Measurements from ENCODE around the gene LAG3.

The LAG3 gene

DNA sequence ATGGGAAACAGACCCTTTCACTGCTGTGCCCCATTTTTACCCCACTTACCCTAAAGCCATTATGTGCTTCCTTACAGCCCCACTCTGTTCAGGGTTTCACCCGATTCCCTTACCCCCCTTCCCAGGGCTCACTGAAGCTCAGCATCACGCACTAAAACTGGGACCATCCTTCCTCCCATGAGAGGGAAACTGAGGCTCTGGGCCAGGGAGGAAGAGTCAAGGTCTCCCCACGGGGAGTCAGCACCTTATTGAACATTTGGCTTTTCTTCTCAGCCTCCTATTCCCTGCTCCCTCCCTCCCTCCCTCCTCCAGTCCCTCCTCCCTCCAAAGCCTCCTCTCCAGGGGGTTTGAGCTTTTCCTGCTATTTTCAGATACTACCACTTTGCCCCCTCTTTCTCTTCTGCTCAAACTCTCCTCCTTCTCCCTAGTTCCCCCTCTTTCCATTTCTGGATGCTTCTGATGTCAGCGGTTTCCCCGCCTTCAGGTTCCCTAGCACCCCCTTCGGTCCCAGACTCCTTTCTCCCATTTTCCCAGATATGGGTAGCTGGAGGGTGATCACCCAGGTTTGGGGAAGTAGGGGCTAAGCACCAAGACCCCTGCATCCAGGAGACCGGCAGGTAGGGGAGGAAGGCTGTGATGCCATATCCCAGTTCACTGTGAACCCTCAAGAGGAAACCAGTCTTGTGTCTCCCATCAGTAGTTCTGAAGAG, 50.3 kb downstream of the LAG3 start:
- H3F3A ChIP-seq (ENCODE audit: insufficient read depth): no peaks in the 10 kb centered on the region
- H2AFZ ChIP-seq (ENCODE audit: low read depth, low read length, severe bottlenecking): no peak overlapping the region
- TF ChIP-seq, protein P1, sequence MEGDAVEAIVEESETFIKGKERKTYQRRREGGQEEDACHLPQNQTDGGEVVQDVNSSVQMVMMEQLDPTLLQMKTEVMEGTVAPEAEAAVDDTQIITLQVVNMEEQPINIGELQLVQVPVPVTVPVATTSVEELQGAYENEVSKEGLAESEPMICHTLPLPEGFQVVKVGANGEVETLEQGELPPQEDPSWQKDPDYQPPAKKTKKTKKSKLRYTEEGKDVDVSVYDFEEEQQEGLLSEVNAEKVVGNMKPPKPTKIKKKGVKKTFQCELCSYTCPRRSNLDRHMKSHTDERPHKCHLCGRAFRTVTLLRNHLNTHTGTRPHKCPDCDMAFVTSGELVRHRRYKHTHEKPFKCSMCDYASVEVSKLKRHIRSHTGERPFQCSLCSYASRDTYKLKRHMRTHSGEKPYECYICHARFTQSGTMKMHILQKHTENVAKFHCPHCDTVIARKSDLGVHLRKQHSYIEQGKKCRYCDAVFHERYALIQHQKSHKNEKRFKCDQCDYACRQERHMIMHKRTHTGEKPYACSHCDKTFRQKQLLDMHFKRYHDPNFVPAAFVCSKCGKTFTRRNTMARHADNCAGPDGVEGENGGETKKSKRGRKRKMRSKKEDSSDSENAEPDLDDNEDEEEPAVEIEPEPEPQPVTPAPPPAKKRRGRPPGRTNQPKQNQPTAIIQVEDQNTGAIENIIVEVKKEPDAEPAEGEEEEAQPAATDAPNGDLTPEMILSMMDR (IDR thresholded peaks at IDR 0.05; ENCODE audit: insufficient read depth, low read length, poor library complexity, severe bottlenecking): no peak
- TF ChIP-seq EZH2phosphoT487 (conservative IDR thresholded peaks at IDR 0.05; ENCODE audit: low read length): no peak
- no peaks in the 10 kb centered on the region for H3K79me2 ChIP-seq (ENCODE audit: insufficient read depth, low read length)
- H4K20me1 ChIP-seq (ENCODE audit: low read depth, low read length): no peaks in the 10 kb centered on the region; the same call in 1 of the 2 replicates
- H3K9me2 ChIP-seq (replicated peaks; ENCODE audit: insufficient read depth, low read length): no peaks in the 10 kb centered on the region
- no peak overlapping the region for H3K4me2 ChIP-seq (ENCODE audit: low read depth, low read length, poor library complexity, severe bottlenecking)
- no peak overlapping the region for H3K9ac ChIP-seq (ENCODE audit: low read length)
- no peaks in the 10 kb centered on the region for H3K9me3 ChIP-seq (ENCODE audit: insufficient read depth, low read length)
- H3K36me3 ChIP-seq (ENCODE audit: low read length): no peaks in the 10 kb centered on the region
- H3K27me3 ChIP-seq (ENCODE audit: low read length): no peaks in the 10 kb centered on the region
- no peak overlapping the region for H3K27ac ChIP-seq (ENCODE audit: low read depth, low read length)
- no peak overlapping the region for H3K4me3 ChIP-seq (ENCODE audit: insufficient read depth, low read length, poor library complexity, severe bottlenecking)

GRCh38 chr12:6823182-6824084, 51.1 kb downstream of the LAG3 start:
- Histone ChIP-seq H3K9me3 (ENCODE audit: insufficient read depth, low read length) (no peaks in the 10 kb centered on the region), H3K4me3 (ENCODE audit: insufficient read depth, low read length, poor library complexity, severe bottlenecking) (no peak overlapping the region), H4K20me1 (ENCODE audit: low read depth, low read length) (no peaks in the 10 kb centered on the region; the same call in 1 of the 2 replicates), H3K27me3 (ENCODE audit: low read length) (no peaks in the 10 kb centered on the region), H3K79me2 (ENCODE audit: insufficient read depth, low read length) (no peaks in the 10 kb centered on the region), H3K9me2 (replicated peaks; ENCODE audit: insufficient read depth, low read length) (no peaks in the 10 kb centered on the region), H3F3A (ENCODE audit: insufficient read depth) (no peaks in the 10 kb centered on the region), H2AFZ (ENCODE audit: low read depth, low read length, severe bottlenecking) (no peak overlapping the region), H3K9ac (ENCODE audit: low read length) (no peak overlapping the region), H3K4me2 (ENCODE audit: low read depth, low read length, poor library complexity, severe bottlenecking) (no peak overlapping the region), H3K27ac (ENCODE audit: low read depth, low read length) (no peak overlapping the region), H3K36me3 (ENCODE audit: low read length) (no peaks in the 10 kb centered on the region)
- TF ChIP-seq, protein P1 (IDR thresholded peaks at IDR 0.05; ENCODE audit: insufficient read depth, low read length, poor library complexity, severe bottlenecking): no peak
- no peak for TF ChIP-seq EZH2phosphoT487 (conservative IDR thresholded peaks at IDR 0.05; ENCODE audit: low read length)

- TF ChIP-seq, protein P1 (IDR thresholded peaks at IDR 0.05; ENCODE audit: insufficient read depth, low read length, poor library complexity, severe bottlenecking): no peak
- TF ChIP-seq EZH2phosphoT487 (conservative IDR thresholded peaks at IDR 0.05; ENCODE audit: low read length): no peak
- Histone ChIP-seq H3K79me2 (ENCODE audit: insufficient read depth, low read length) (no peaks in the 10 kb centered on the region), H4K20me1 (ENCODE audit: low read depth, low read length) (no peaks in the 10 kb centered on the region; the same call in 1 of the 2 replicates), H3K4me3 (ENCODE audit: insufficient read depth, low read length, poor library complexity, severe bottlenecking) (no peak overlapping the region), H3K27ac (ENCODE audit: low read depth, low read length) (no peak overlapping the region), H3K9ac (ENCODE audit: low read length) (no peak overlapping the region), H3K9me3 (ENCODE audit: insufficient read depth, low read length) (no peaks in the 10 kb centered on the region), H3F3A (ENCODE audit: insufficient read depth) (no peaks in the 10 kb centered on the region), H3K27me3 (ENCODE audit: low read length) (no peaks in the 10 kb centered on the region), H3K36me3 (ENCODE audit: low read length) (no peaks in the 10 kb centered on the region), H3K4me2 (ENCODE audit: low read depth, low read length, poor library complexity, severe bottlenecking) (no peak overlapping the region), H2AFZ (ENCODE audit: low read depth, low read length, severe bottlenecking) (no peak overlapping the region), H3K9me2 (replicated peaks; ENCODE audit: insufficient read depth, low read length) (no peaks in the 10 kb centered on the region)
Observed at GRCh38 chr12:6824085-6824775, 51.9 kb downstream of the LAG3 start.
